LNCAP (cell line): ENCODE results near the gene WDR7.

Experiments used
- CTCF ChIP-seq: fragments of 450-650 bp; IDR thresholded peaks from 2 replicates; pipeline ENCODE4 v1.5.1; 2017; ENCODE audit warnings: mild to moderate bottlenecking

Gene WDR7

GRCh38 chr18:56726906-56727305, 75.7 kb downstream of the WDR7 start:
- TF ChIP-seq CTCF = no peak

DNA sequence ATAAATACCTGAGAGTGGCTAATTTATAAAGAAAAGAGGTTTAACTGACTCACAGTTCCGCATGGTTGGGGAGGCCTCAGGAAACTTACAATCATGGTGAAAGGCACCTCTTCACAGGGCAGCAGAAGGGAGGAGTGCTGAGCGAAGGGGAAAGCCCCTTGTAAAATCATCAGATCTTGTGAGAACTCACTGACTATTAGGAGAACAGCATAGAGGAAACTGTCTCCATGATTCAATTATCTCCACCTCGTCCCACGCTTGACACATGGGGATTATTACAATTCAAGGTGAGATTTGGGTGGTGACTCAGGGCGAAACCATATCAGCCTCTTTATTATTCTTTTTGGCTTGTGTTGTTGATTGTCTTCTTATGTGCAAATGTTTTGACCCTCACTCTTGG, 76.2 kb downstream of the WDR7 start:
- TF ChIP-seq CTCF = no peak

- TF ChIP-seq CTCF = no peak
Measured at GRCh38 chr18:56728741-56729140, 77.6 kb downstream of the WDR7 start.

DNA sequence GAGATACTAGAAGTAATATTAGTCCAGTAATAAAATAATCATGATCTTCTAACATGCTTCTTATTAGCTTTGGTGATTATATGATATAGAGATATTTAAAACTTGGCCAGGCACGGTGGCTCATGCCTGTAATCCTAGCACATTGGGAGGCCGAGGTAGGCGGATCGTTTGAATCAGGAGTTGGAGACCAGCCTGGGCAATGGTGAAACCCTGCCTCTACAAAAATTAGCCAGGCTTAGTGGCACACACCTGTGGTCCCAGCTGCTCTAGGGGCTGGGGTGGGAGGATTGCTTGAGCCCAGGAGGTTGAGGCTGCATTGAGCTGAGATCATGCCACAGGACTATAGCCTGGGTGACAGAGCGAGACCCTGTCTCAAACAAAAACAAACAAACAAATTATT, 87.0 kb downstream of the WDR7 start:
- TF ChIP-seq CTCF = no peak

DNA sequence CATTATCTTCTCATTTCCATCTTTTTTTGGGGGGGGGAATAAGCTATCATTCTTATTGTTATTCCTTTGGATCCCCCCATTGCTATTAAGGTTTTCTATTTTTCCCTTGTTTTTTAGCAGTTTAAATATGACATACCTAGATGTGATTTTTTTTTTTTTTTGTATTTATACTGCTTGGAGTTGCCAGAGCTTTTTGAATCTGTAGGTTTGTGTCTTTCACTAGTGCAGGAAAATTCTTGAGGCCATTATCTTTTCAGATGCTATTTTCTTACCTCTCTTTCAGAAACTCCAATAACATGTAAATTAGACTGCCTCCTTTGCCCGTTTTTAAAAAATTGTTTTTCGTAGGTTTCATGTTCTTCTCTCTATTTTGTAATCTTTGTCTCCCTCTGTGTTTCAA, 88.6 kb downstream of the WDR7 start:
- no peak for TF ChIP-seq CTCF

DNA sequence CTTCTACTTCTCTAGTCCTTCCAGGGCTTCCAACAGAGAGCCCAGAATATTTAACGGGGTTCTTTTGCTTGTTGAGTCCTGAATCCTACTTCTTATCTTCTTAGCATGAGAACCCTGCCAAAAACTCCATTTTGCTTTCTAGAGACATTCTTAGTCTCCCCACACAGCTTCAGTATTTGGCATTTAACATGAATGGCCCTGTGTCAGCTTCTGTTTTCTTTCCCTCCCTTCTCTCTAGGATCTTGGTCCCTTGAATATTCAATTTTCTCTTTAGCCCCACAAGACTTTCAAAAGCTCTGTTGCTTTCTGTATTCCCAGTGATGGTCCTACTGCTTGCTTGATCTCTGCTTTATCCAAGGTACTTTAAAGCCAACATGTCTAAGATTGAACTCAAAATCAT, 89.5 kb downstream of the WDR7 start:
- no peak for TF ChIP-seq CTCF

GRCh38 chr18:56741685-56742084, 90.5 kb downstream of the WDR7 start:
- no peak for TF ChIP-seq CTCF

- no peak for TF ChIP-seq CTCF
Measured at GRCh38 chr18:56743115-56743514, 92.0 kb downstream of the WDR7 start.
